Measurements from ENCODE around the gene HOXC9. TPM values are rescaled to one million over a fixed set of nuclear protein-coding genes. Genes with fewer than 3 reads are reported as not detected.

The HOXC9 gene
- total RNA-seq, 2 donors from 2014 or later = not detected

DNA sequence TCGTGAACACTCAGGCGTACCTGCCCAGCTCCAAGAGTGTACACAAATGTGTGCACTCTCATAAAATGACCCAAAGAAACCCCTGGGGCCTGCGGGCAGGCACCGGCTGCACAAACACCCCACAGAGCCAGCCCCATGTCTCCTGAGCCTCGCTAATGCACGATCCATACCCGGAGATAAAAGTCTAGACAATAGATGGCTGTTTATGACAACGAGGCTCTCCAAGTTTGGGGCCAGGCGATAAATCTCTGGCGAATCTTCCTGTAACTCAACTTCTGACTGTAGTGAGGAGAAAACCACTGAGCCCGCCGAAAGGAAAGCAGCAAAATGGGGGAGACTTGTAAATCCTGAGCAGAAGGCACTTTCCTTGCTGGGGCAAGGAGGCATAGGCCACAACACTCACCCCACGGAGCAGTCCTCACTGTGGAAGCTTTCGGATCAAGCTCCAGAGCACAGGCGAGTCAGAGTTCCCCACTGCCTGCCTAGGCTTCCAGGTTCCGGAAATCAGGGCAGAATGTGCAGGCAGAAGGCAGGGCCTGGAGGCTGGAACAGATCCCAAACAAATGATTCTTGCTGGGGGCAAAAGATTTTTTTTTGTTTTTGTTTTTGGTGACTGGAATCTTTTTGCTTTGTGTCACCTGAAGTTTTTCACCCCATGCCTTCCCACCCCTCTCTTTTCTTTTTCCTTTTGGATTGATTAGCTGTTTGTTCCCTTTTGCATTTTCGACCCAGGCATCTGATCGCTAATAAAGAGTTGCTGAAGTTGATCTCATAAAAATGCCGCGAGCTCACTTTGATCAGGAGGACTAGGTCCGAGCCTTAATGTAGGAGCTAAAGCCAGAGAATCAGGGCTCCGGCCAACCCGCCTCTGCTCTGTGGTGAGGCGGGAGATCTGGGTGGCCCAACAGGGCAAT, 31.5 kb upstream of the HOXC9 start:
- H3K36me3 Mint-ChIP-seq (ENCODE audit: low read depth) = peaks cover 22% of the 10 kb centered on the region
- ATAC-seq (replicated peaks) = no peak
- no peaks in the 10 kb centered on the region for H3K9me3 Mint-ChIP-seq
- peaks cover 87% of the 10 kb centered on the region for H3K27me3 Mint-ChIP-seq
- H3K4me1 Mint-ChIP-seq = peaks cover 21% of the 10 kb centered on the region
- H3K27ac Mint-ChIP-seq = no peak overlapping the region
- H3K4me3 Mint-ChIP-seq = no peak overlapping the region

- Mint-ChIP-seq H3K4me3 (no peak overlapping the region), H3K36me3 (ENCODE audit: low read depth) (peaks cover 14% of the 10 kb centered on the region), H3K4me1 (peaks cover 13% of the 10 kb centered on the region), H3K9me3 (no peaks in the 10 kb centered on the region), H3K27me3 (peaks cover 76% of the 10 kb centered on the region), H3K27ac (no peak overlapping the region)
- no peak for ATAC-seq (replicated peaks)
Observed at GRCh38 chr12:53969588-53970259, 30.2 kb upstream of the HOXC9 start.

DNA sequence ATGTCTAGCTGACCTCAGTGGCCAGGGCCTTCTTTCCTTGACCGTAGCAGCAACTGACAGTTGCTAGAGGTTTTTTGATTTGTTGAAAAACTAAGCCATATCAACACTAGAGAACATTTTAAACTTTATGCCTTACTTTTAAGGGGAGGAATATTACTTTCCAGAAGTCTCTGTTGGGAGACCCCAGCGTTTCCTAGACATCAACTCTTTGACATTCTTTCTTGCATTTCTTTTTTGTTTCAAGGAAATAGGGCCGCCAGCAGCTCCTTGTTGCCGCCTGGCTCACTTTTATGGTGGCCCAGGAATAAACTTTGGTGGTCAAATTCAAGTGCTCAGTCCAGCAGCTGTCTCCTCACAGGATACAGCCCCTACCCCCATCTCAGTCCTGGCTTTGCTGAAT, 29.5 kb upstream of the HOXC9 start:
- H3K4me1 Mint-ChIP-seq = peaks cover 9% of the 10 kb centered on the region
- H3K9me3 Mint-ChIP-seq = no peaks in the 10 kb centered on the region
- H3K36me3 Mint-ChIP-seq (ENCODE audit: low read depth) = peaks cover 12% of the 10 kb centered on the region
- H3K27ac Mint-ChIP-seq = no peak overlapping the region
- no peak for ATAC-seq (replicated peaks)
- H3K27me3 Mint-ChIP-seq = peaks cover 73% of the 10 kb centered on the region
- no peak overlapping the region for H3K4me3 Mint-ChIP-seq

GRCh38 chr12:53971129-53971528, 28.8 kb upstream of the HOXC9 start:
- ATAC-seq (replicated peaks) = no peak
- peaks cover 6% of the 10 kb centered on the region for H3K4me1 Mint-ChIP-seq
- no peak overlapping the region for H3K4me3 Mint-ChIP-seq
- peaks cover 9% of the 10 kb centered on the region for H3K36me3 Mint-ChIP-seq (ENCODE audit: low read depth)
- H3K27ac Mint-ChIP-seq = no peak overlapping the region
- peaks cover 75% of the 10 kb centered on the region for H3K27me3 Mint-ChIP-seq
- H3K9me3 Mint-ChIP-seq = no peaks in the 10 kb centered on the region

DNA sequence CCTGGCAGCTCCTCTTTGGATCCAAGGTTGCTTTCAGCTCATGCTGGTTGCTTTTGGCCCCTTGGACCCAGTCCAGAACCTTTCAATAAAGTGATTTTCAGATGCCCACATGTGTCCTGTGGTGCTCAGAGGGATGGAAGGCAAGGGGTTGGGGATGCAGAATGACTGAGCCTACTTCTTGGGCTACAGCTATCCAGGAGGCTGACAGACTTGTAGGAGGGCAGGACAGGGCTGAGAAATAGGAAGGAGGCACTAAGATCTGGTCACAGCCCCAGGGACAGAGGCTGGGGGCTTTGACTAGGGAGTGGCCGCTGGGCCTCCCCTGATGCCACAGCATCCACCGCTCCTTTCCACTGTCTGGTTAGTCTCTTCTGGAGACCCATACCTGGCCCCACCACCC, 28.3 kb upstream of the HOXC9 start:
- Mint-ChIP-seq H3K4me3 (no peak overlapping the region), H3K27ac (no peak overlapping the region), H3K4me1 (peaks cover 6% of the 10 kb centered on the region), H3K27me3 (peaks cover 74% of the 10 kb centered on the region), H3K36me3 (ENCODE audit: low read depth) (peaks cover 9% of the 10 kb centered on the region), H3K9me3 (no peaks in the 10 kb centered on the region)
- ATAC-seq (replicated peaks) = no peak

GRCh38 chr12:53972152-53972702, 27.7 kb upstream of the HOXC9 start:
- H3K4me1 Mint-ChIP-seq = peaks cover 6% of the 10 kb centered on the region
- H3K36me3 Mint-ChIP-seq (ENCODE audit: low read depth) = peaks cover 9% of the 10 kb centered on the region
- no peaks in the 10 kb centered on the region for H3K9me3 Mint-ChIP-seq
- H3K27ac Mint-ChIP-seq = no peak overlapping the region
- no peak overlapping the region for H3K4me3 Mint-ChIP-seq
- H3K27me3 Mint-ChIP-seq = peaks cover 76% of the 10 kb centered on the region
- no peak for ATAC-seq (replicated peaks)

GRCh38 chr12:53972722-53973235, 27.2 kb upstream of the HOXC9 start, which contains the start of gene HOXC11:
Gene HOXC11, plus strand, starts transcription at chr12:53973126. Its CDS starts 116 bp downstream, at chr12:53973242.
- Mint-ChIP-seq H3K36me3 (ENCODE audit: low read depth) (peaks cover 9% of the 10 kb centered on the region), H3K9me3 (no peaks in the 10 kb centered on the region), H3K27me3 (peaks cover 76% of the 10 kb centered on the region), H3K27ac (no peak within 1 kb of the TSS), H3K4me1 (peaks cover 6% of the 10 kb centered on the region), H3K4me3 (peak within 1 kb of the TSS; percentile 48)
- ATAC-seq (replicated peaks) = no peak

DNA sequence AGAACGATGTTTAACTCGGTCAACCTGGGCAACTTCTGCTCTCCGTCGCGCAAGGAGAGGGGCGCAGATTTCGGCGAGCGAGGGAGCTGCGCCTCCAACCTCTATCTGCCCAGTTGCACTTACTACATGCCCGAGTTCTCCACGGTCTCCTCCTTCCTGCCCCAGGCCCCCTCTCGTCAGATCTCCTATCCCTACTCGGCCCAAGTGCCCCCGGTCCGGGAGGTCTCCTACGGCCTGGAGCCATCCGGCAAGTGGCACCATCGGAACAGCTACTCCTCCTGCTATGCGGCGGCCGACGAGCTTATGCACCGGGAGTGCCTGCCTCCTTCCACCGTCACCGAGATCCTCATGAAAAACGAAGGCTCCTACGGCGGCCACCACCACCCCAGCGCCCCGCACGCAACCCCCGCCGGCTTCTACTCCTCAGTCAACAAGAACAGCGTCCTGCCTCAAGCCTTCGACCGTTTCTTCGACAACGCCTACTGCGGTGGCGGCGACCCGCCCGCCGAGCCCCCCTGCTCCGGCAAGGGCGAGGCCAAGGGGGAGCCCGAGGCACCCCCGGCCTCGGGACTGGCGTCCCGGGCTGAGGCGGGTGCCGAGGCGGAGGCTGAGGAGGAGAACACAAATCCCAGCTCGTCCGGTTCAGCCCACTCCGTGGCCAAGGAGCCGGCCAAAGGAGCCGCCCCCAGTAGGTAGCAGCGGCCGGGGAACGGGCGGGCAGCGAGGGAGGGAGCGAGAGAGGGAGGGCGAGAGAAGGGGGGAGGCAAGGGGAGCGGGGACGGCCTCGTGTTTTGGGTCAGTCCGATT, 26.5 kb upstream of the HOXC9 start:
- H3K27ac Mint-ChIP-seq = no peak overlapping the region
- H3K9me3 Mint-ChIP-seq = no peaks in the 10 kb centered on the region
- H3K27me3 Mint-ChIP-seq = peaks cover 75% of the 10 kb centered on the region
- H3K4me1 Mint-ChIP-seq = peaks cover 6% of the 10 kb centered on the region
- peak overlapping the region; percentile 48 for H3K4me3 Mint-ChIP-seq
- peaks cover 9% of the 10 kb centered on the region for H3K36me3 Mint-ChIP-seq (ENCODE audit: low read depth)
- no peak for ATAC-seq (replicated peaks)

- no peak for ATAC-seq (replicated peaks)
- no peaks in the 10 kb centered on the region for H3K9me3 Mint-ChIP-seq
Observed at GRCh38 chr12:53974084-53975063, 25.6 kb upstream of the HOXC9 start, which contains the start of gene HOTAIR. Gene HOTAIR, minus strand, starts transcription at chr12:53974954.

GRCh38 chr12:53975064-53975471, 24.9 kb upstream of the HOXC9 start:
- Mint-ChIP-seq H3K27ac (no peak overlapping the region), H3K4me1 (peaks cover 6% of the 10 kb centered on the region), H3K27me3 (peaks cover 77% of the 10 kb centered on the region), H3K36me3 (ENCODE audit: low read depth) (peaks cover 10% of the 10 kb centered on the region), H3K4me3 (peak overlapping the region; percentile 46), H3K9me3 (no peaks in the 10 kb centered on the region)
- no peak for ATAC-seq (replicated peaks)

More at GRCh38 chr12:53974084-53975063, 25.6 kb upstream of the HOXC9 start, which contains the start of gene HOTAIR:
- H3K27ac Mint-ChIP-seq = no peak within 1 kb of the TSS
- peaks cover 9% of the 10 kb centered on the region for H3K36me3 Mint-ChIP-seq (ENCODE audit: low read depth)
- H3K27me3 Mint-ChIP-seq = peaks cover 76% of the 10 kb centered on the region
- H3K4me1 Mint-ChIP-seq = peaks cover 6% of the 10 kb centered on the region
- peak within 1 kb of the TSS; percentile 46 for H3K4me3 Mint-ChIP-seq

DNA sequence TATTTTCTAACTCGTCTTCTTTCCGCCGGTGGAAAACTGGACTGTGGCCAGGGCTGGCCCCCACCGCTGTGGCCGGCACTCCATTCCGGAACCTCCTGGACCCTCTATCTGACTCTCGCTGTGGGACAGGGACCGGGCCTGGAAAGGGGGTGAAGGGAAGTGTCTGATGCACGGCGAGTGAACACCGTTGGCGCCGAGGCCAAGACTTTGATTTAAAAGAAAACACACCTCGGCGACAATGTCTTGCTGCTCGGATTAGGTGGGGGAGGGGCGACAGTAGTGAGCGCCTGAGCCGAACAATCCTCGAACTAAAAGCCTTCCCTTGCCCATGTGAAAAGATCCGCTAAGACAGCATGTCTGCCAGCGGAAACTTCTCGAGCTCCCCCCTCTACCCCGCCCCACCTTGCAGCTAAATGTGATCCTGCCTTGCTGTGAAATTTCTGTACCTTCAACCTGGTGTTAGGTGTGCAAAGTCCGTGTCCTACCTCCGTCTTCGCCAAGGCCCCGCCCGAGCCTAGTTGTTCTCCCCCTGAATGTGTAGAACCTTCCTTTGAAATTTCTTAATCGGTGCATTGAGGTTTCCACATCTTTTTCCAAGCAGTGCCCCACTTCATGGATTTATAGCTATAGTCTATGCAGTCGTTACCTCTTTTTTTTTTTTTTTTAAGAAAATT, 24.3 kb upstream of the HOXC9 start:
- no peak overlapping the region for H3K27ac Mint-ChIP-seq
- peaks cover 6% of the 10 kb centered on the region for H3K4me1 Mint-ChIP-seq
- no peak for ATAC-seq (replicated peaks)
- H3K4me3 Mint-ChIP-seq = peak overlapping the region; percentile 46
- H3K27me3 Mint-ChIP-seq = peaks cover 78% of the 10 kb centered on the region
- no peaks in the 10 kb centered on the region for H3K9me3 Mint-ChIP-seq
- peaks cover 15% of the 10 kb centered on the region for H3K36me3 Mint-ChIP-seq (ENCODE audit: low read depth)

DNA sequence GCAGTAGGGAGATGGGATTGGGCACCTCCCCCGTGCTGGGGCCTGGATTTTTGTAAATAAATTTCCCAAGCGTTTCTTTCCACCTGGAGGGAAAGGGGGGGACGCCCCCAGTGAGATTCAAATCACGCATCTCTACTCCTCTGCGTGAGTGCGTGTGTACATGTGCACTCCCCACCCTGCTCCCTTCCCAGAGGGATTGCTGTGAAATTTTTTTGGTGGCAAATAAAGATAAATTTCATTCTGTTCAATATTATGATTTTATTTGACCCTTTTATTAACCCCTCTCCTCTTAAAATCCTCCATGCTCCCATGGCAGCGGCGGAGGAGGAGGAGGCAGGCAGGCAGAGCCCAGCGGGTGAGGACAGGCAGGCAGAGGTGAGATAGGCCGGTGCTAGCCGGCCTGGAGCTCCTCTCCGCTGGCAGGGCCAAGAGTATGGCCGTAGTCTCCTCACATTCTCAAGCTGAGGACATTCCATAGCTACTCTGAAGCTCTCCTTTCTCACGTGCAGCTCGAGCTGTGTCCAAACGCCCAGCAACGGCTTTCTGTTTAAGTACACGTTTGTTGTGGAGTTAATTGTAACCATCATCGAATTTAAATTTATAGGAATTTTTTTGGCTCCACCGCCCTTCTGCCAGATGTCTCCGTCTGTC, 23.7 kb upstream of the HOXC9 start:
- peaks cover 6% of the 10 kb centered on the region for H3K4me1 Mint-ChIP-seq
- no peaks in the 10 kb centered on the region for H3K9me3 Mint-ChIP-seq
- H3K36me3 Mint-ChIP-seq (ENCODE audit: low read depth) = peaks cover 15% of the 10 kb centered on the region
- H3K27ac Mint-ChIP-seq = no peak overlapping the region
- peaks cover 78% of the 10 kb centered on the region for H3K27me3 Mint-ChIP-seq
- no peak for ATAC-seq (replicated peaks)
- H3K4me3 Mint-ChIP-seq = peak overlapping the region; percentile 46

Measured in activated T-helper 17 cell treated with anti-CD3 and anti-CD28 coated beads, Interleukin-2, amount 50 U/mL, for 72 hours (primary cell).